ENCODE data around the gene PEX5.
A peak's percentile ranks its signal among the peaks of the same experiment; 100 is the strongest.

PEX5 gene

DNA sequence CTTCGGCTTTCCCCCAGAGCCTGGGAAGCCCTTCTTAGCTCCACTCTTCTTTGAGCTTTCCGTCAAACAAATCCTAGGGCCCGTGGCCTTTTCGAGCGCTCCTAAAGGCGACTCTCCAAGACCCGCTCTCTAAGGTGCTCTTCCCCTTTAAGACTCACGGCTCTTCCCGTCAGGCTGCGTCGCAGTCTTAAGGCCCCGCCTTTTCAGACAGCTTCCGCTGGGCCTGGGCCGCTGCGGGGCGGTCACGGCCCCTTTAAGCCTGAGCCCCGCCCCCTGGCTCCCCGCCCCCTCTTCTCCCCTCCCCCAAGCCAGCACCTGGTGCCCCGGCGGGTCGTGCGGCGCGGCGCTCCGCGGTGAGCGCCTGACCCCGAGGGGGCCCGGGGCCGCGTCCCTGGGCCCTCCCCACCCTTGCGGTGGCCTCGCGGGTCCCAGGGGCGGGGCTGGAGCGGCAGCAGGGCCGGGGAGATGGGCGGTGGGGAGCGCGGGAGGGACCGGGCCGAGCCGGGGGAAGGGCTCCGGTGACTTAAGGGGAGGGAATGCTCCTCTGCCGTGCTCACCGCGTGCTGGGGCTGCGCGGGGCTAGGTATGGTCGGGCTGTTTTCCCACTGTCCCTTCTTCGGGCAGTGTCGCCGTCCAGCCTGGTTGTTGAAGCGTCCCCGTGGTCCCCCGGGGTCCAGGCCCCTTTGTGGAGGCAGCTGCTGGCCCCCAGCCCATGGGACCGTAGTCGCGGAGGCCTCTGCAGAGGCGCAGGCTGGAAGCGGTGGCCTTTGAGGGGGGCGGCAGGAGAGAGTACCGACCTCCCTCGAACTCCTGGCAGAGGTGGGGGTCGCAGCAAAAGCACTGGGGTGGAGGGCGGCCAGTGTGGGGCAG, at the start of gene PEX5:
Gene PEX5 (plus strand): TSS at position 289 of the 870 bp plus-strand sequence. CDS start 692 bp downstream, outside the sequence.
- DNase-seq: peak; percentile 91 to 92
- TF ChIP-seq POLR2A (IDR thresholded peaks at IDR 0.05; ENCODE audit: low read length) (peak; percentile 26), GATA1 (IDR thresholded peaks at IDR 0.05; ENCODE audit: low read depth, low read length) (no peak)

DNA sequence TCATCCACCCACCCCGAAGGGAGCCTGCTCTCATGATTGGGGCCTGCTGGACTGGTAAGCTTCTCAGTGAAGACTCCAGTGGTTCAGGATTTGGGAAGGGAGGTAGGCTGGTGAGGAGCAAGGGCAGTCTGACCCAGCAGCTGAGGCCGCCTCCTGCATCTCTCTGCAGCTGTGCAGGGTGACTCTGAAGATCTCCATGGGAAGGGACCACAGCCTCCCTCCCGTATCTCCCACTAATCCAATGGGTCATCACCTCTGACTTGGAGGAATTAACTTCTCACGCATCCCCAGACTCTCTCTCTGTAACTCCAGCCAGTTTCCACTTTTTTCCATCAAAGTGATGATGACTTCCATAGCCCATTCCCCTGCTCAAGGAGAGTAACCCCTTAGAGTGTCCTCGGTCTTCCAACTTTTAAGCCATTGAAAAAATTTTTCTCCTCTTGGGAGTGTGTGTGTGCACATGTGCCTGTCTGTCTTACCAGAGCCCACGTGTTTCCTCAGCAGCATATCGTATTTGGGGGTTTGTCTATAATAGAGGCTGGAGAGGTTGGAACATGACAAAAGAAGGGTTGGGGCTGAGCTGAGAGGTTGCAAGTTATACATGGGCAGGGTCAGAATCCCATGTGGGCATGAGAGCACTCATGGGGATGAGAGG, 48.0 kb upstream of the PEX5 start:
- TF ChIP-seq POLR2A (IDR thresholded peaks at IDR 0.05; ENCODE audit: low read length): no peak
- no peak for TF ChIP-seq GATA1 (IDR thresholded peaks at IDR 0.05; ENCODE audit: low read depth, low read length)
- no peak for DNase-seq

DNA sequence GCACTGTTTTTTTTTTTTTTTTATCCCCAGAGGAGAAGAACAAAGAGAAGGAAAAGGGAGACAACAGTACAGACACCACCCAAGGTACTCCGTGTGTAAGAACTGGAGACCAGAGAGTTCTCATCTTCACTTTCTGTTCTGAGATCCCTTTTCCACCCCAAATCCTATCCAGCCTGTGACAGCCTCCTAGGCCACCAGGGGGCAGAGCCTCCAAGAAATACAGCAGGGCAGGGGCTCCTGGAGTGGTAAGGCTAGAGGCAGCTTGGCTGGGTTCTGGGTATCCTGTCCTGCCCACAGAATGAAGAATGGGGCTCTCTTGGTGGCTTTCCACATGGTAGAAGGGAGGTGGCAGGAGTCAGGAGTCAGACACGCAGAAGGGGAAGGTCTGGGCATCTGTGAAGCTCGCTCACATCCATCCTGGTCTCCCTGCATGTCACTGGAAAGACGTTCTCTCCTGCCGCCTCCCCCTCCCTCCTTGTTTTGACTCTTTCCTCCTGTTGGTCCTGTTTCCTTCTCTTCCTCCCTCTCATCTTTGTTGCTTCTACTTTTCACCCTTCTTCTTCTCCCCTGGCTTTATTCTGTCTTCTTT, 47.3 kb upstream of the PEX5 start:
- DNase-seq: peak; percentile 66 to 78
- TF ChIP-seq POLR2A (IDR thresholded peaks at IDR 0.05; ENCODE audit: low read length) (no peak), GATA1 (IDR thresholded peaks at IDR 0.05; ENCODE audit: low read depth, low read length) (no peak)

DNA sequence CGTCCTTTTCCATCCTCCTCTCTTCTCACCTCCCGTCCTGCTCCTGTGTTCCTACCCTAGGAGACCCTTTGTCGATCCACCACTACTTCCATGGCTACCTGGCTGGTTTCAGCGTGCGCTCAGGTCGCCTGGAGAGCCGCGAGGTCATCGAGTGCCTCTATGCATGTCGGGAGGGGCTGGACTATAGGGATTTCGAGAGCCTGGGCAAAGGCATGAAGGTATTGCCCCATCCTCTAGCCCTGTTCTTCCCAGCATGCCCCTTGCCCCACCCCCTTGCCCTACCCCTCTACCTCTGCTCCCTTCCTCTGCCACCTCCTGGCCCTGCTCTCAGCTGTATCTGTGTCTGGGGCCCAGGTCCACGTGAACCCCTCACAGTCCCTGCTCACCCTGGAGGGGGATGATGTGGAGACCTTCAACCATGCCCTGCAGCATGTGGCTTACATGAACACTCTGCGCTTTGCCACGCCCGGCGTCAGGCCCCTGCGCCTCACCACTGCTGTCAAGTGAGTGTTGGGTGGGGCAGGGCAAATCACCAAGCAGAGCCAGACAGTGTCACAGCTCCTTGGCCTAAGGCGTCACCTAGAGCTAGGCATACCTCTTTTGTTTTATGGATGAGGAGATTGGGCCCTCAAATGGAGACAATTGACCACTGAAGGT, 46.5 kb upstream of the PEX5 start:
- TF ChIP-seq POLR2A (IDR thresholded peaks at IDR 0.05; ENCODE audit: low read length) (no peak), GATA1 (IDR thresholded peaks at IDR 0.05; ENCODE audit: low read depth, low read length) (no peak)
- no peak for DNase-seq

DNA sequence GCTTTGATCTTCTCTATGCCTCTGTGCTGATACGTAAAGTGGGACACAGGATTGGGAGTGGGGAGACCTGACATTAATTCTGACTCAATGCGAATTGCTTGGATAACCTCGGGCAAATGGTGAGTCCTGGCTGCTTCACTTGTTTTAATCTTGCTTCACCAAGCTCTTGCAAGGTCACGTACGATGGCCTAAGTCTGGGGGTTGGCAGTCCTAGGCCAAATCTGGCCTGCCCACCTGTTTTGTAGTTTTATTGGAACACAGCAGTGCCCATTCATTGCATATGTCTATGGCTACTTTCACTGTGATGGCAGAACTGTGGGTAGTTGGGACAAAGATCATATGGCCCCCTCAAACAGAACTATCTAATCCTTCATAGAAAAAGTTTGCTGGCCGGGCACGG, 45.9 kb upstream of the PEX5 start:
- TF ChIP-seq POLR2A (IDR thresholded peaks at IDR 0.05; ENCODE audit: low read length) (no peak), GATA1 (IDR thresholded peaks at IDR 0.05; ENCODE audit: low read depth, low read length) (no peak)

DNA sequence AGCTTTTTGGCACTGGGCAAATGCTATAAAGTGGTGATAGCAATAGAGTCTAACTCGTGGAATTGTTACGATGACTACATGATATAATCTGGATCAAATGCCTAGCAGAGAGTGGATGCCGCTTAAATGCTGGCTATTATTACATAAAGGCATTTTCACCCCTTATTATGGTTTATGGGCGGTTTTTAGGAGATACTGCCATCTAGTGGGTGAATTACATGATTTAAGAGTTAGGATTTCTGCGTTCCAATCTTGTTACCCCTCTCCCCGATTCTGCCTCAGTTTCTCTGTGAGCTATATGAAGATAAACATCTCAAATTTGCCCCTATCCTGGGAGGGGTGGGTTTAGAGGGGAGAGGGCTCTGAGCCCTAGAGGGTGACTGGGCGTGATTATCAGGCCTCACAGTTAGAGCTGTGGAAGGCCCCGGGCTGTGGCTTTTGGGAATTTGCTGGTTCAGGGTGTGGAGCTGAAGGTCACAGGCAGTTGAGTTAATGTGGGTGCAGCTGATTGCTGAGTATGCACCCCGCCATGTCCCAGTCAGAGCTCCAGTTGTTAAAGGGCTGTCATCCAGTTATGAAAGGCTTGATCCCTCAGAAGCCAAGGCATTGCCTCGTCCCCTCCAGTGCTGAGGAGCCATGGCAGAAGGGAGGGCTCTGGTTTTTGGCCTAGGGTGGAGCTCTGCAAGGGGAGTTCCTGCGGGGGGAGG, 44.9 kb upstream of the PEX5 start:
- TF ChIP-seq POLR2A (IDR thresholded peaks at IDR 0.05; ENCODE audit: low read length): no peak
- no peak for TF ChIP-seq GATA1 (IDR thresholded peaks at IDR 0.05; ENCODE audit: low read depth, low read length)
- peak; percentile 54 to 70 for DNase-seq

More for the DNA sequence above, 45.9 kb upstream of the PEX5 start:
- no peak for DNase-seq

DNA sequence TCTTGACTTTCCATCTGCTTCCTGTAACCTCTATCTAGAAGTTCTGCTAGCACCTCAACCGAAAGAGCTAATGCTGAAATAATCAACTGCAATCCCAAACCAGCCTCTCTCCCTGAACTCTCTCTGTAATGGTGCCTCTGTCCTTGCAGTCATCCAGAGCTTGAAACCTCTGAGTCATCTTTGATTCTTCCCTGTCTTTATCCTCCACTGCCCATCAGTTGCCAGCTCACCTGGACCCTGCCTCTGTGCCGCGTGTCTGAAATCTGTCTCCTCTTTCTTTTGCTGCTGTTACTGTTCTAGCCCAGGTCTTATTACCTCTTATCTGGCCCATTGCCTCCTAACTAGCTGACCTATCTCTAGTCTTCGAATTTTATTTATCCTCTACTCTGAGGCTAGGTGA, 43.8 kb upstream of the PEX5 start:
- no peak for TF ChIP-seq POLR2A (IDR thresholded peaks at IDR 0.05; ENCODE audit: low read length)
- TF ChIP-seq GATA1 (IDR thresholded peaks at IDR 0.05; ENCODE audit: low read depth, low read length): no peak
- DNase-seq: no peak

DNA sequence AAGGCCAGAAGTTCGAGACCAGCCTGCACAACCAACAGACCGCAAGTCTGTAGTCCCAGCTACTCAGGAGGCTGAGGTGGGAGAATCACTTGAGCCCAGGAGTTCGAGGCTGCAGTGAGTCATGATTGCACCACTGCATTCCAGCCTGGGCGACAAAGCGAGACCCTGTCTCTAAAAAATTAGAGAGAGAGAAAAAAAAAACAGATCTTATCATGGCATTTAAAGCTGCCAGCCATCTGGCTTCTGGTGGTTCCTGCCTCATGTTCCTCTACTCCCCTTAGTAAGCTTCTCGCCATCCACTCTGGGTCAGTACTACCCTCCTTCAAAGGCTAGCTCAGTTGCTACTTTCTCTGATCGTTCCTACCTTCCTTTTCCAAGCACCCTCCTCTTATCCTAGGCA, 43.3 kb upstream of the PEX5 start:
- TF ChIP-seq GATA1 (IDR thresholded peaks at IDR 0.05; ENCODE audit: low read depth, low read length): no peak
- no peak for TF ChIP-seq POLR2A (IDR thresholded peaks at IDR 0.05; ENCODE audit: low read length)
- no peak for DNase-seq

DNA sequence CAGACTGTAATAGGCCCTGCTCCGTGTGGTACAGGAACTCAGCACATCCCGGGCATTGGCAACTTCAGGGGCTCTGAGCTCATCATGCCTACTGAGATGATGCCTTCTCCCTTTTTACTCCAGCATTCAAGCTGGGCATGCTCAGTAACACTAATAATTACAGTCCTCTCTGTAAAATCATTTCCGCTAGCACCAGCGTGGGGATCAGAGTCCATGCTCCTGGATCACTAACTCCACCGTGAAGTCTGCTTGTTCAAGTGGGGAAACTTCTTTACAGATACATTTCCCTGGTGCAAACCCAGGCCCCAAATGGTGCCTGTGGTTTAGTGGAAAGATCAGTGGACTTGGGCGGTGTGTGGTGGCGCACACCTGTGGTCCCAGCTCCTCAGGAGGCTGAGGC, 42.6 kb upstream of the PEX5 start:
- TF ChIP-seq GATA1 (IDR thresholded peaks at IDR 0.05; ENCODE audit: low read depth, low read length): no peak
- no peak for TF ChIP-seq POLR2A (IDR thresholded peaks at IDR 0.05; ENCODE audit: low read length)

DNA sequence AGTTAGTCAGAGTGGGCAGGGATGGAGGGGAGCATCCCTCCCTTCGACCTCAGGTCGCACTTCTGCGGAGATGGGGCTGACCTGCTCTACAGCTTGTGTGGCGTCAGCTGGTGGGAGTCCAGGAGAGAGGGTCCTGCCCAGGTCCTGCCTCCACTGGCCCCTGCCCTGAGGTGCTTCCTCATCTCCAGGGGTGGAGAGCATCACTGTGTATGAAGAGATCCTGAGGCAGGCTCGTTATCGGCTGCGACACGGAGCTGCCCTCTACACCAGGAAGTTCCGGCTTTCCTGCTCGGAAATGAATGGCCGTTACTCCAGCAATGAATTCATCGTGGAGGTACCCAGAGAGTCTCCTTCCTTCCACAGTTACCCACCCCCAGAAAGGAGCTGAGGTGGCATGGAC, 39.1 kb upstream of the PEX5 start:
- no peak for TF ChIP-seq POLR2A (IDR thresholded peaks at IDR 0.05; ENCODE audit: low read length)
- TF ChIP-seq GATA1 (IDR thresholded peaks at IDR 0.05; ENCODE audit: low read depth, low read length): no peak
- no peak for DNase-seq

More for the DNA sequence above, 42.6 kb upstream of the PEX5 start:
- no peak for DNase-seq

DNA sequence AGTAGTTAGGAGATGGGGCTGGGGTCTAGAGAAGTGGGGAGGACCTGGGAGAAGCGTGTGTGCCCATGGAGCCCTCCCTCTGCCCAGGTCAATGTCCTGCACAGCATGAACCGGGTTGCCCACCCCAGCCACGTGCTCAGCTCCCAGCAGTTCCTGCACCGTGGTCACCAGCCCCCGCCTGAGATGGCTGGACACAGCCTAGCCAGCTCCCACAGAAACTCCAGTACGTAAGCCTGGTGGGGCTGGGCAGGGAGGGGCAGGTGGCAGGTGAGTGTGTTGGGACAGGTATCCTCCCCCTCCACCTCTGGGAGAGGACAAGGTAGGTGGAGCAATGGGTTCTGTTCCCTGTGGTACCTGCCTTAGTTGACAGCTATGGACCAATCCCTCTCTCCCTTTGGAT, 38.6 kb upstream of the PEX5 start:
- no peak for DNase-seq
- TF ChIP-seq POLR2A (IDR thresholded peaks at IDR 0.05; ENCODE audit: low read length): no peak
- TF ChIP-seq GATA1 (IDR thresholded peaks at IDR 0.05; ENCODE audit: low read depth, low read length): no peak

DNA sequence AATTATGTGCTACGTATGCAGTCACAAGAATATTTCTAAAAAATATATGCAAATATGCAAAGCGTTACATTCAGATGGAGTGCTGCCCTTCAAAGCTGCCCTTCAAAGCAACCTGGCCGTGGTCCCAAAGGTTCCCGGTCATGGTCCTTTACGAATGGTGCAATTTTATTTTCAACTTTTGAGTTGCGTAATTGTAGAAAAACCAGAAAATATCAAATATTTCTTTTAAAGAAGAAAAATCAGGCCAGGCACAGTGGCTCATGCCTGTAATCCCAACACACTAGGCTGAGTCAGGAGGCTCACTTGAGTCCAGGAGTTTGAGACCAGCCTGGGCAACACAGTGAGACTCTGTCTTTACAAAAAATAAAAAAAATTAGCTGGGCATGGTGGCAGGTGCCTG, 38.0 kb upstream of the PEX5 start:
- DNase-seq: no peak
- no peak for TF ChIP-seq POLR2A (IDR thresholded peaks at IDR 0.05; ENCODE audit: low read length)
- no peak for TF ChIP-seq GATA1 (IDR thresholded peaks at IDR 0.05; ENCODE audit: low read depth, low read length)

DNA sequence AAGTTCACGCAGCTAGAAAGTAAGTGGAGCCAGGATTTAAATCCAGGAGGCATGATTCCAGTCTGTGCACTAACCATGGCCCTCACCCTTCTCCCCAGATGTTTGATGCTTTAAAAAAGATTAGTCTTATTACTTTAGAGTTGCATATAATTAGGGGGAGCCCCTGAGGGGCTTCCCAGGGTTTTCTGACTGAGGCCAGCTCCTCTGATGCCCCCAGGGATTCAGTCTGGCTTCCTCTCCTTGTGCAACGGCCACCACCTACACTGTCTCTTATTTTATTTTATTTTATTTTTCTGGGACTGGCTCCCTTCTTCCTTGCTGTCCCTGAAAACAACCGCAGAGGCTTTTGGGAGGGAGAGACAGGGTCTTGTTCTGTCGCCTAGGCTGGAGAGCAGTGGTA, 36.7 kb upstream of the PEX5 start:
- no peak for DNase-seq
- TF ChIP-seq POLR2A (IDR thresholded peaks at IDR 0.05; ENCODE audit: low read length) (no peak), GATA1 (IDR thresholded peaks at IDR 0.05; ENCODE audit: low read depth, low read length) (no peak)

All from erythroblast (primary cell).